Measurements from ENCODE around the gene TGFBR3.

TGFBR3 gene

GRCh38 chr1:91774520-91775203, 111.3 kb downstream of the TGFBR3 start:
- no peak for DNase-seq

- DNase-seq: no peak
Measured at GRCh38 chr1:91771717-91772116, 114.2 kb downstream of the TGFBR3 start.

DNA sequence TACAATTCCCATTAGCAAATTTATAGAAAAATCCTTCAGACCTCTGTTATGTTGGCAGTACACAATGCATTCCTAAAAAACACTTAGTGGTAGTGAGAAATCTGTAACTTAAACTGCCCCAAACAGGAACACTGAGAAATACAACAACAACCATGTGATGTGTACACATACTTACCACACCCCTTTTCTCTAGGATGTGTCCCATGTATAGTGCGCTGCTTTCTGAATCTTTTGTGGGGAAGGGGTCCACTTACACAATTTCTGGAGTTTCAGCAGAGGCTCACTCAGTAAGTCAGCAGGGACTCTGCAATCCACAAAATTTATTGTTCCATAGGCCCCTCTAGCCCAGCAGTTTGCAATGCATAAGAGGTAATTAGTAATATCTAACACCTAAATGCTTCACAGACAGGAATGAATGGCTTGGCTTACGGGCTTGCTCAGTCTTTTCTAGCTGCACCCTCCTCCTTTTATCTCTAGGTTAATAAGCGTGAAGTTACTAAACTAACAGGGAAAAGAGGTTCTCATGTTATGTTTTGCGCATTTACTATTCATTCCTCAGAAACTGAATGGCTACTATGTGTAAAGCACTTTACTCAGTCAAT, 115.2 kb downstream of the TGFBR3 start:
- no peak for DNase-seq

- no peak for DNase-seq
Measured at GRCh38 chr1:91769742-91770141, 116.2 kb downstream of the TGFBR3 start.

DNA sequence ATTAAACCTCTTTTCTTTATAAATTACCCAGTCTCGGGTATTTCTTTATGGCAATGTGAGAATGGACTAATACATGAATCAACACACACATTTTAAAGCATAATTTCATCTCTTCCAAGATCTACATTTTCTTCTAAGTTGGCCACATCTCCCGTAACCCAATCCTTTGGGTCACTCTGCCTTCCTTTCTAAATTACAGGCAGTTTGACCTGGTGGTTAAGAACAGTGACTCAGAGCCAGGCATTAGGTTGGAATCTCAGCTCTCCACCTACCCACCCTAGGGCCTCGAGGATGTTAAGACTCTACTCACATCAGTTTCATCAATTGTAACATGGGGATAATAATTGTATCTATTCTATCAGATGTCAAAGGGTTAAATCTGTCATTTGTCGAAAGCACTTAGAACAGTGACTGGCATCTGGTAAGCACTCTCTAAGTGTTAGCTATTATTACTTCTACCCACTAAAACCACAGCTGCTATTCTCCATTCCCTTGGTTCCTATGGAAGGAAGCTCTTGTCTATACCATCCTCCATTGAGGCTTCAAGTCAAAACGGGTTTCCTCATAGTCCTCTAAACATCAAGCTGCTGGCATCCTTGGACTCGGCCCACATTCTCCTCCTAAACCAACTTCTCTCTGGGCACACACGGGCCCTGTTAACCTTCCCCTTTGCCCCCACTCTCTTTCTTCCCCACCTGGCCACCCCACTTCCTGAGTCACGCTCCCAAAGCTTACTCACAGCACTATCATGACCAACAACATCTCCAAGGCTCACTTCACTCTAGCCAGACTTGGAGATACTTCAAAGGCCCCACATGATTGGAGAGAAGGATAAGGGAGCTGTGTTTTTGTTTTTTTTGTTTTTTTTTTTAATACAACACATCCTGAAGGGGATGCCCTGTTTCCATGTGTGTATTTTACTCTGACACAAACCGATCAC, 116.9 kb downstream of the TGFBR3 start:
- DNase-seq: peak; percentile 64

DNA sequence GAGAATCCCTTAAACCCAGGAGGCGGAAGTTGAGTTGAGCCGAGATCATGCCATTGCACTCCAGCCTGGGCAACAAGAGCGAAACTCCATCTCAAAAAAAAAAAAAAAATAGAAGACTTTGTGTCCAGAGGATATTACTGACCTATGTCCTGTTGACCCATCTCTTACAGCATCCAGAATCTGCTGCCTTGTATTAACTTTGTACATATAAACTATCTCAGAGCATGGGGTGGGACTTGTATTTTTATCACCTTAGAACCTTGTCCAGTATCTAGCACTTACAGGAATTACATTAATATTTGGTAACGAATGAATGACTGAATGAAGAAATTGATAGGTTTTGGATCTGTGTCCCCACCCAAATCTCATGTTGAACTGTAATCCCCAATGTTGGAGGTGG, 117.8 kb downstream of the TGFBR3 start:
- DNase-seq: no peak

DNA sequence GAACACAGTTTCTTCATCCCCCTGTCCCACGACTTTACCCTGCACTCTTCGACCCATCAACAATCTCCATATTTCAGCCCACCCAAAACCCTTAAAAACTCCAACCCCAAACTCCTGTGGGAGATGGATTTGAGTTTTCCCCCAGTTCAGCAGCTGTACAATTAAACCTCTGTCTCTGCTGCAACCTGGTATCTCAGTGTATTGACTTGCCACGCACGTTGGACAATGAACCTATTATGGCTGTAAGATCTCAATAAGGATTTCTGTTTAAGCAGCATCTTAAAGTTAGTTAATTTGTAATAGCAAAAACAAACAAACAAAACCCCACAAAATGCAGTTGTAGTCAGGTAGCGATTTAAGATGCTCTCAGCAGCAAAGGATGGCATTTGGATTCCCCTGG, 119.1 kb downstream of the TGFBR3 start:
- DNase-seq: no peak

DNA sequence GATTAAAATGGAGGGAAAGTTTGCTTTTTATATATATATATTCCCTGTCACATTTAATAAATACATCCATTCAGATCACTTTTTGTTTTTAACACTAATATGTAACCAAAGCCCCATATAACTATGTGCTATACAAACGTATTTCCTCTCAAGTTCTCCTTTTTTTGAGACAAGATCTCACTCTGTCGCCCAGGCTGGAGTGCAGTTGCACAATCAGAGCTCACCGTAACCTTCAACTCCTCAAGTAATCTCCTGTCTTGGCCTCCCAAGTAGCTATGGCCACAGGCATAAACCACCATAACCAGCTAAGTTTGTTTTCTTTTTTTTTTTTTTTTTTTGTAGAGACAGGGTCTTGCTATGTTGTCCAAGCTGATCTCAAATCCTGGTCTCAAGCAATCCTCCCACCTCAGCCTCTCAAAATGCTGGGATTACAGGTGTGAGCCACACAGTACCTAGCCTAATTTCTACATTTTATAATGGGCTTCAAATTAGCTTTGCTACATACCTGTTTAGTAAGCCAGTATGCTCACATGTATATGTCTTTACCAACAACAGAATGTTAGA, 120.0 kb downstream of the TGFBR3 start:
- no peak for DNase-seq

DNA sequence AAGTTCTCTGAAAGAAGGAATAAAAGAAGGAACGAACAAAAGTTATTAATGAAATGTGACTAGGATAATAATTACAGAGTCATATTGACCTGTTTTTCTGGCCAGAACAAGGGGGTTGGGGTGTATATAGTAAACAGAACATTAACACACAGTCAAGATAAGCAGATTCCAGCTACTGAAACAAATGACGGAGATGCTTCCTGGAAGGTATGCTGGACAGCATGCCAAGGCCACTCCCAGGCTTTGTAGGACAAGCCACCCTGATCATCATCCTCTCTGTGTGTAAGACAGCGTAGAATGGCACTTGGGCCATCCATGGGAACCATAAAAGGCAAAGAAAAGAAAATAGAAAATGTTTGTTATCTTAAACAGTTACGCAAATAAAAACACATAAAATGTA, 120.7 kb downstream of the TGFBR3 start:
- DNase-seq: no peak

GRCh38 chr1:91764471-91765115, 121.4 kb downstream of the TGFBR3 start:
- DNase-seq: peak; percentile 73

GRCh38 chr1:91763252-91763651, 122.7 kb downstream of the TGFBR3 start:
- DNase-seq: no peak

DNA sequence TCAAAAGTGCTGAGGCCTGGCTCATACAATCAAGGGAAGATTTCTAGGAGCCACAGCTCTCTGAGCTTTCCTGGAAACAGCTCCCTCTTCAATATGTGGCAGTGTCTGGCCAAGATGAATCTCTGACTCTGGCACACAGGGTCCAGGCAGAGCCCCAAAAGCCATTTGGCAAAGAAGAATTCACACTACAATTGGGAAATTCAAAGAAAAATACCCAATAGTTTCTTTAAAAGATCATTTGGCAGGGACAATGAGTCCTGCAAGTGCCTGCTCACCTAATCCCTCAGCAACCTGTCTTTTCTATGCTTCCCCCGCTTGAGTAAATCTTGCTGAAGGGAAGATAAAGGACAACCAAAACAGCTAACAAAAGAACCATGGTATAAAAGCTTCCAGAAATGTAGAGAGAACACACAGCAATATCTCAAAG, 124.6 kb downstream of the TGFBR3 start:
- DNase-seq: no peak

DNA sequence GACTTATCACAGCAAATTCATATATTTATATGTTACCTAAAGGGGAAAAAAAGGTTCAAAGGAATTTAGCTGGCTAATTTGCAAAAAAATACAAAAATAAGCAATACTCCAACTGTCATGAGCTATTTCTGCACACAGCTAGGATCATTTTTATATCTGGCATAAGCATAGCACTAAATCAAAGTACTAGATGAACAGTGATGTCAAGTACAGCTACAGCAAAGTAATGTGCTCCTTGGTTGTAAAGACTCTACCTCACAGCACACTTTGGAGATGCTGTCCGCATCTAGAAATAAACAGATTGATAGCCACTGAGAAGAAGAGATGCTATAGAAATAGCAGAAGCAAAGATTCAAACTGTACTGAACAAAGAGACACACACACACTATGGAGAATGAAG, 125.4 kb downstream of the TGFBR3 start:
- no peak for DNase-seq

DNA sequence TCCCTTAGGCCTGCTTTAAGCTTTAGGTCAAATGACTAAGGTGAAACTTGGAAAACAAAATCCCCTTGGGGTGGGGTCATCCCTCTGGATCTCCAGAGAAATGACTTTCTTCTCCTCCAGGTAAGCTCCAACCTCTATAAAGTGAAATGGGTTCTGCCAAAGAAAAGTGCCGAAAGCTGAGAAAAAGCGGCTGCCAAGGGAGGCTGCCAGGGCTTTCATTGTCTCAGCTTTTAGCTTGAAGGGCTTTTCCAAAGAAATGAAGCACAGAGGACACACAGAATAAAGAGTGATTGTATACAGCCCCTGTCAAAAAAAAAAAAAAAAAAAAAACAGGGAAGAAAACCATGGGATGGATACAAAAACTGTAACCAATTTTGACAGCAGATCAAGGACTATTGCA, 126.9 kb downstream of the TGFBR3 start:
- DNase-seq: no peak

DNA sequence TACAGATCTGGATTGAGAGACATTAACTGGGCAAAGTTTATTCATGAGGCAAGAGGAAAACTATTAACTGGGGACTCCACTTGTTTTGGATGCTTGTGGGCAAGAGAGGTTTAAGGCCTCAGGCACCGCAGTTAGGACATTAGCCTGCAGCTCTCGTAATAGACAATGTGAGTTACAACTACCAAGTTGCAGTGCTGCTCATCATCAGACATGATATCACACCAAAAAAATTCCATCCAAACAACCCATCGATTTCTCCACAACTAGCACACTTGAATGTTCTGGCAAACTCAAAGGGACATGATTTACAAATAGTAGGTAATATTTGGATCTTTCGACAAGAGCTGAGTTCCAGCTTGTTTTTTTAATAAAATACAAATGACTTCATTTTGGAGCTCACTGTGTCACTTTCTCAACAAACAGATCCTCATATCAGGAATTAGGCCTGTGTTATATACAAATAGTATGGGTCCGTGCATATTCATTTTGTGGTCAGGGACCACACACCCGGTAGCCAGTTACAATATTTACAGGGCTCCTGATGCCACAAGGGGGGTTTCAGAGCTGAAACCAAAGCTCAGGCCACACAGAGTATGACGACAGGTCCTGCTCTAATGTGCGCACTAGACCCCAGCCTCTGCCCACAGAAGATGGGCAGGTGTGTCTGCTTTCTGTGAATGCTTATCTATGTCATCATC, 128.0 kb downstream of the TGFBR3 start:
- no peak for DNase-seq

- no peak for DNase-seq
Measured at GRCh38 chr1:91755702-91756287, 130.2 kb downstream of the TGFBR3 start.

DNA sequence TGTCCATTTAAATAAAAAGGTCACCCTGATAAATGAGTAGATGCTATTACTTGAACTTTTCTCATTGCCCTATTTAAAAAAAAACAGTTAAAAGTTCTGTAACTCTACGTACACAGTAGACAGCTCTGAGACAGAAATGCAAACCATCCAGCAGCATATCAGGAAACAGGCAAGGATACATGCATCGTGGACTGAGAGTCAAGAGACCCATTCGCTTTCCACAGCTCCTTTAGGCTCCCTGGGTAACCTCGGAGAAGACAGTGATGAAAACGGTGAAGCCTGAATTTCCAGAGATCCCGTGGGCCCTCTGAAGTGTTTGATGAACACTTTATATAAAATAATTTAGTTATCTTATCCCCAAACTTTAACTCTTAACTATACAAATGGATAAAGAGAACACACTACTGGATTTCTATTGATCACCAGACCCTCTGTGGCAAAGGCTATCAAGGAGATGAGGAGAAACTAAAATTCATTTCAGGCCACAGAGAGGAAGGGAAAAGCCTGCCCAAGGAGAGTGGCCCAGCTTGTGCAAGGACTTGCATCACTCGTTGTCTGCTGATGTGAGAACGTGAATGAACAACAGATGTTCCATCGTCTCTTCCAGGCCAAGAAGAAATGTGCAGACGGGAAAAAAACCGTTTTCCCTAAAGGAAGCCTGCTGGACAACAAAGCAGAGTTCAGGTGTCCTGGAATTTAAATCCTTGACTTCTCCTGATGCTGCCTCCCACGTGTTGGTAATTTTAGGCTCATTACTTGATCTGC, 131.0 kb downstream of the TGFBR3 start:
- DNase-seq: no peak

DNA sequence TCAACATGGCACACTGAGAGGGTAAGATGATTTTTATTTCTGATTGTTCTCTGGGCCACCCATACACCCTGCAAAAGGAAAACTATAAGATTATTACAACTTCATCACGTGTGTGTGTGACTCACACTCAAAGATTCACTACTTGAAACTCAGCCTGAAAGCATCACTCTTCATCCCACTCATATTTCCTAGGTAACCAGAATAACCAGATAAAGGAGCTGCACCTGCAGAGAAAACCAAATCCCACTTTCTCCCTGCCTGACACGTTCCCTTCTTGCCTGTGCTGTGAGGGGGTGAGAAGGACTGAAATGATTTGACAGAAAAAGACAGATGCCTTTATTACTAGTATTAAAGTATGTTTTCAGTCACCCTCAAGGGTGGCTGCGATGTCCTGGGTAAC, 131.6 kb downstream of the TGFBR3 start:
- DNase-seq: no peak

DNA sequence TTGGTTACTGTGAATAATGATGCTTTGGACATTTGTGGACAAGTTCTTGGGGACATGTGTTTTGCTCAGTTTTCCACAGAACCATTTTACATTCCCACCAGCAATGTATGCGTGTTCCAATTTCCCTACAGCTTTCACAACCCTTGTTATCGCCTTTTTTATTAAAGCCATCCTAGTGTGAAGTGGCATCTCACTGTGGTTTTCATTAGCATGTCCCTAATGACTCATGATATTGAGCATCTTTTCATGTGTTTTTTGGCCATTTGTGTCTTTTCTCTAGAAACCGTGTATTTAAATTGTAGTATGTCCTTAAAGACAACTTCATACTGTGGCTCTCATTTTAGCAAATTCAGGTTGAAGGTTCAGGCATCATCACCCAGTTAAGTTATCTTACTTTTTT, 132.1 kb downstream of the TGFBR3 start:
- DNase-seq: no peak

DNA sequence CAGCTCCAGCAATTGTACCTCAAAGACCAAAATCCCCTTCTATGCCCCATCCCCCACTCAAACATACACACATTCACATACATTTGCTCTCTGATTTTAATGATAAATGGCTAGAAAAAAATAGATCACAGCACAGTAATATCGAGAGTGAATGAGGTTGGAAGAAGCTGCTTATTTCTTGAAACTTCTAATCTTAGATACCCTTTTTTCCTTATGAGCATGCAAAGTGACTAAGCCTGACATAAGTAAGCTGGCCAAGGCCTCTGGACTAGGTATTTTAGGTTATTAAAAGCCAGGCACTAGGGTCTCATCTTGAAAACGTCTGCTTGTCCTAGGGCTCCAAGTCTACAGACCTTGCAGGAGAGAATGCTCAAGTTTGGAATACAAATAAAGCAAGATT, 133.6 kb downstream of the TGFBR3 start:
- DNase-seq: no peak

GRCh38 chr1:91751275-91751674, 134.7 kb downstream of the TGFBR3 start:
- no peak for DNase-seq

All from islet precursor cell (in vitro differentiated cells).